SHP77 (cell line): ENCODE measurements around the gene TRIM56.
A peak's percentile ranks its signal among the peaks of the same experiment; 100 is the strongest.
"Not testable (repeated sequence)": the region's sequence is repeated elsewhere in the genome, so short reads cannot be mapped to it uniquely, and the experiment has no call there.

Experiments used
- DNase-seq, 2 experiments: peaks; one replicate each; lab custom pipeline; 2025; lab: John Stamatoyannopoulos, UW

TRIM56 gene

DNA sequence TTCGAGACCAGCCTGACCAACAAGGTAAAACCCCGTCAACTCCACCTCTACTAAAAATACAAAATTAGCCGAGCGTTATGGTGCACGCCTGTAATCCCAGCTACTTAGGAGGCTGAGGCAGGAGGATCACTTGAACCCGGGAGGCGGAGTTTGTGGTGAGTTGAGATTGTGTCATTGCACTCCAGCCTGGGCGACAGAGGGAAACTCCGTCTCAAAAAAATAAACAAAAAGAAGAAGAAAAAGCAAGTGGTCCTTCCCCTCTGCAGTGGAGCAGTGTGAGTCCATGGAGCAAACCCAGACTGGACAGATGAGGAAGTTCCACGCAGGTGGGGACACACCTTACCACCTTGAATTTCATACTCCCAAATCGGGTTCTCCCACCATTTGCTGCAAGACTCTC is 28.6 kb downstream of the TRIM56 start:
- DNase-seq, result no peak

DNA sequence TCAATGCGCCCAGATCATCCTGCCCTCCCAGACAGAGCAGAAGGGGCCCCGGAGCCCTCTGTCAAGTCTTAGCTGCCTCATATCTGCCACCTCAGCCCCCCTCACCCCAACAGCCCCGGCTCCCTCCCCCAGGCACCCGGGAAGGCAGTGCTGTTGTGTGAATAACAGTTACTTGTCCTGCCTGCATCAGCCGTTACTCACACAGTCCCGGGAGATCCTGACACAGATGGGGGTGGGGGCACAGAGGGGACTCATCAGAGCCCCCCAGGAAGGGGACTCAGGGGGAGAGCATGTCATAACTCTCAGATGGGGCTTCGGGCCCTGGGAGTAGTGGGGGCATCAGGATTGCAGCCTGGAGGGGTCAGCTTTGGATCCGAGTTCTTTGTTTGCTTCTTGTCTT is 29.2 kb downstream of the TRIM56 start:
- DNase-seq, result no peak

DNA sequence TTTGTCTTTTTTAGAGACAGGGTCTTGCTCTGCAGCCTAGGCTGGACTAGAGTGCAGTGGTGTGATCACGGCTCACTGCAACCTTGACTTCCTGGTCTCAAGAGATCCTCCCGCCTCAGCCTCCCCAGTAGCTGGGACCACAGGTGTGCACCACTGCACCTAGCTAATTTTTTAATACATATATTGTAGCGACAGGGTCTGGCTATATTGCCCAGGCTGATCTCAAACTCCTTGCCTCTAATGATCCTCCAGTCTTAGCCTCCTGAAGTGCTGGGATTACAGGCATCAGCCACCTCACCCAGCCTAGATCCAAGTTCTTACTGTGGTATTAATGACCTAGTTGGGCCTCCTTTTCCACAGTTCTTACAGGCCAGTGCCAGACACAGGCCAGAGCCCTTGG is 29.9 kb downstream of the TRIM56 start:
- DNase-seq, result no peak

DNA sequence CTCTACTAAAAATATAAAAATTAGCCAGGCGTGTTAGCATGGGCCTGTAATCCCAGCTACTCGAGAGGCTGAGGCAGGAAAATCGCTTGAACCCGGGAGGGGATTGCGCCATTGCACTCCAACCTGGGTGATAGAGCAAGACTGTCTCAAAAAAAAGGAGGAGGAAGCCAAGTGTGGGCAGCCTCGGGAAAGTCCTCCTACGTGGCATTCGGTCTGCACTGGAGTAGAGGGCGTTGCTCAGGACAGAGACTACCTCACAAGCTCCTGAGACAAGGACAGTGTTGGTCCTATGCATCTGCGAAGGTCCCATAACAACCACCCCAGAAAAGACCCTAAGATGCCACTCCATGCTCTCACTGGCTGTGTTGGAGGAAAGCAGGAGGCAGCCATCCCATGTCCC is 31.6 kb downstream of the TRIM56 start:
- no peak for DNase-seq

DNA sequence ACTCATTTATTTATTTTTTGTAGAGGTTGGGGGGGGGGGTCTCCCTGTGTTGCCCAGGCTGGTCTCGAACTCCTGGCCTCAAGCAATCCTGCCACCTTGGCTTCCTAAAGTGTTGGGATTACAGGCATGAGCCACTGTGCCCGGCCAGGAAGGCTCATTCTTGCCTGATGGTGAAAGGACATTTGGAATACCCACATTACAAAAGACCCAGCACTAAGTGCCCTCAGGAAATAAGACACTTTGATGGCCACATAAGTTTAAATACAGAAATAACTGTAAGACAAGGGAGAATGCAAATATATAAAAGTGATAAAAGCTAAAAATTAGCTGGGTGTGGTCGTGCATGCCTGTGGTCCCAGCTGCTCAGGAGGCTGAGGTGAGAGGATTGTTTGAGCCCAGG is 33.6 kb downstream of the TRIM56 start:
- no peak for DNase-seq

DNA sequence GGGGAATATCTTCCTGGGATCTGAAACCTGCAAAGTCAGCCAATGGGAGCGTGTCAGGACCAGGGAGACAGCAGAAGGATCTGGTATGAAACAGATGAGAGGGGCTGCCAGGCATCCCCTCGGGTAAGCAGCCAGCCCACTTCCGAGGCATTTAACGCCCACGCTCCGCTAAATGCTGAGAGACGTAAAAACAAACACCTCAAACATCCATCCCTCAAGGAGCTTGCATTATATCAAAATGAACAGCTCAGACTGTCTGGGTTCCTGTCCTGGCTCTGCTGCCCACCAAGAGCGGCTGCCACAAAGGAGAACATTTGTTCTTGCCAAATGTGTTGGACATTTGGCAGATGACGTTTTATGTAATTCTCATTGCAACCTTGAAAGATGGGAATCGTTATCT is 34.6 kb downstream of the TRIM56 start:
- DNase-seq, result no peak

DNA sequence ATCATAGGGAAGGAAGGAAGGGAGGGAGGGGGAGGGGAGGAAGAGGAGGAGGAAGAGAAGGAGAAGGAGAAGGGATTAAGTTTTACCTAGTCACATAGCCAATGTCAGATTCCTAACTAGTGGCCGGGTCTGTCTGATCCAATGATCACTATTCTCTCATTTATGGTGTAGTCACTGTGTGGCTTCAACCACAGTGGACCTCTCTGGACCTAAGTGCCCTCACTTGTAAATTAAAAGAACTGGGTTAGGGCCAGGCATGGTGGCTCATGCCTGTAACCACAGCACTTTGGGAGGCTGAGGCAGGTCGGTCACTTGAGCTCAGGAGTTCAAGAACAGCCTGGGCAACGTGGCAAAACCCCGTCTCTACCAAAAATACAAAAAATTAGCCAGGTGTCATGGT is 35.0 kb downstream of the TRIM56 start:
- no peak for DNase-seq

DNA sequence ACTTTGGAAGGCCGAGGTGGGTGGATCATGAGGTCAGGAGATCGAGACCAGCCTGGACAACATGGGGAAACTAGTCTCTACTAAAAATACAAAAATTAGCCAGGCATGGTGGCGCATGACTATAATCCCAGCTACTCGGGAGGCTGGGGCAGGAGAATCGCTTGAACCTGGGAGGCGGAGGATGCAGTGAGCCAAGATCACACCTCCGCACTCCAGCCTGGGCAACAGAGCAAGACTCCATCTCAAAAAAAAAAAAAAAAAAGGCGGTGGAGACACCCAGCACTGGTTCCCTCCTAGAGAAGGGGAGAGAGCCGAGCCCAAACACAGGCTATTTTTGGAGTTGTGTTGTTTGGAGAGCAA is 36.3 kb downstream of the TRIM56 start:
- not testable (repeated sequence) for DNase-seq

DNA sequence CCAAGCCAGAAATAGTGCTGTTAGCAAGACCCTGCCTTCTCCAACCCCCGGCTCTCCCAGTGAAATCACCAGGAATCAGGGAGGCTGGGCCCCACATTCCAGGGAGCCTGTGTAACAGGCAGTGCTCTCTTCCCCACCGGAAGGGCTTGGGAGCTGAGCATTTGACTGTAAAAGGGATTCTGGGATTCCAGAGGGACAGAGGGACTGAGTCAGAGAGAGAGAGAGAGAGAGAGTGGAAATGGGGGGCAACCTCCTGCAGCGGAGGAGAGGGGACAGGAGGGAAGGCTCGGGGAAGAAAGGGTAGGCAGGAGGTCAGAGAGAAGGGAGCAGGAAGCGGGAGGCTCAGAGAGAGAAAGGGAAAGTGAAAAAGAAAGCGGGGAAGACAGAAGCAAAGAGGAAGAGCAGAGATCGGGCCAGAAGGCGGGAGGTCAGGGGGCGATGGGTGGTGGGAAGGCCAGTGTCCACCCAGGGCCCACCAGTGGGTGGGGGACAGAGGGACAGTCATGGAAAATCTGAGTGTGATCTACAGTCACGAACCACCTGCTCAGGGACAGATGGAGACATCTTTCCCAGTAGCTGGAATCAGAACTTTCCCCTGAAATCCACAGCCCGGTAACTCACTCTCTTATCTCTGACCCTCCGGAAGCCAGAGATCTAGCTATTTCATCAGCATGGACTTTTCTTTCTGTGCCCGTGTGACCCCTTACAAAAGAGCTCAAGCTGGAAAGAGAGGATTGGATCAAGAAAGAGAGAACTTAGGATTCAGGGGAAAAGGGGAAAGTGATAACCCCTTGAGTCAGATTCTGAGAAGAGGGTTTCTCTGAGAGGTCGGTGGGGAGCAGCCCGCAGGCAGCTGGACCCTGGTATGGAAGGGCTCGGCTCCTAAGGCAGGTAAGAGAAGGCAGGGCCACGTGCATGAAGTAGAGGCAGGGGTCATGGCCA is 37.0 kb downstream of the TRIM56 start:
- DNase-seq, result peak in 1 of 2 experiments; percentile 27

DNA sequence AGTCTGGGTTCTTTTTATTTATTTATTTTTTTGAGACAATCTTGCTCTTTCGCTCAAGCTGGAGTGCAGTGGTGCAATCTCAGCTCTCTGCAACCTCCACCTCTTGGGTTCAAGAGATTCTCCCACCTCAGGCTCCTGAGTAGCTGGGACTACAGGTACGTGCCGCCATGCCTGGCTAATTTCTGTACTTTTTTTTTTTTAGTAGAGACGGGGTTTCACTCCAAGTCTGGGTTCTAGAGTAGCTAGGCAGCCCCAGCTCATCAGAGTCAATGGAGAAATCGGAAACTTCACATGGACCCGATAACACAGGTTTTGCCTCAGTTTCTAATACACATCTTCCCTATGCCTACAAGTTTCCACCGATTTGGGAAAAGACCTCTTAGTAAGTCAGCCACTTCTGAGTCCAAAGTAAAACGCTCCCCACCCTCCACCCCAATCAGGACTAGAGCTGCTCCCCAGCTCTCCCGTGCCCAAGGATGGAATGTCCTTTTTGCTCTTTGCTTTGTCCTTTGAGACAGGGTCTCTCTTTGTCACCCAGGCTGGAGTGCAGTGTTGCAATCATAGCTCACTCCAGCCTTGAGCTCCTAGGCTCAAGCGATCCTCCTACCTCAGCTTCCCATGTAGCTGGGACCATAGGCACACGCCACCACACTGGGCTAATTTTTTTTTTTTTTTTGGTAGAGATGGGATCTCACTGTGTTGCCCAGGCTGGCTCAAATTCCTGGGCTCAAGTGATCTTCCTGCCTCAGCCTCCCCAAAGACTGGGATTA is 37.8 kb downstream of the TRIM56 start:
- no peak for DNase-seq

DNA sequence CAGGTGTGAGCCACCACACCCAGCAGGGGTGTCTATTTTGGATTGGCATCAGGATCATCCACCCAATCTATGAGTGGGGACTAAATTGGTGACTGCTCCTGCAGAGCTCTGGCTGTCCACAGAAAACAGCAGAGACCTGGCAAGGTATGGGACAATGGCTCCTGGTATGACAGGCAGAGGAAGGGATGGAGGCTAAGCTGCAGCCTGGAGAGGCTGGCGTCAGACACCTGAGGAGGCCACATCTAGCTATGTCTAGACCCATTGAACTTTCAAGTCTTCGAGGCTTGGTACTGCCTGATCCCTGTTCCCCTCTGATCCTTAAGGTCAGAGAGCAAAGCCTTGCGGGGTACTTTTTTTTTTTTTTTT is 38.4 kb downstream of the TRIM56 start:
- no peak for DNase-seq

DNA sequence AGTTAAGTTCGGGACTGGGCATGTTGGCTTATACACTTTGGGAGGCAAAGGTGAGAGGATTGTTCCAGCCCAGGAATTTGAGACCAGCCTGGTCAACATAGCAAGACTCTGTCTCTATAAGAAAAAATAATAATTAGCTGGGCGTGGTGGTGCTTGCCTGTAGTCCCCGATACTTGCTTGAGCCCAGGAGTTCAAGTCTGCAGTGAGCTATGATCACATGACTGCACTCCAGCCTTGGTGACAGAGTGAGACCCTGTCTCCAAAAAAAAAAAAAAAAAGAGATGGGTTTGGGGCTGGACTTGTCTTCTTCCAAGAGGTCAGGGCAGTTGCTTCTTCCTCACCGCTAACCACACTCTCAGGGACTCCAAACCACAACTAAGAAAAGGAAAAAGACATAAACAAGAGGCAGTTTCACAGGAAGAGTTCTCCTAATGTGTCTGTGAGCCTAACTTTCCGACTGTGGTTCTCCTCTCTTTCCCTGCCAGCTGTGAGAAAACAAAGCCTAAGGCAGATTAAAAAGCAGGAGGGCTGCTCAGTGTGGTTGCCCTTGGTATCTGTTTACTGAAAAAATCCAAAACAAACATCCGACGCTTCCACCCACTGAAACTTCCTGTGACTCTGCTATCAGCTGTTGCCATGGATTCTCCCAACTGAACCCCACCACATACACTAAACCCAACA is 39.2 kb downstream of the TRIM56 start:
- no peak for DNase-seq

DNA sequence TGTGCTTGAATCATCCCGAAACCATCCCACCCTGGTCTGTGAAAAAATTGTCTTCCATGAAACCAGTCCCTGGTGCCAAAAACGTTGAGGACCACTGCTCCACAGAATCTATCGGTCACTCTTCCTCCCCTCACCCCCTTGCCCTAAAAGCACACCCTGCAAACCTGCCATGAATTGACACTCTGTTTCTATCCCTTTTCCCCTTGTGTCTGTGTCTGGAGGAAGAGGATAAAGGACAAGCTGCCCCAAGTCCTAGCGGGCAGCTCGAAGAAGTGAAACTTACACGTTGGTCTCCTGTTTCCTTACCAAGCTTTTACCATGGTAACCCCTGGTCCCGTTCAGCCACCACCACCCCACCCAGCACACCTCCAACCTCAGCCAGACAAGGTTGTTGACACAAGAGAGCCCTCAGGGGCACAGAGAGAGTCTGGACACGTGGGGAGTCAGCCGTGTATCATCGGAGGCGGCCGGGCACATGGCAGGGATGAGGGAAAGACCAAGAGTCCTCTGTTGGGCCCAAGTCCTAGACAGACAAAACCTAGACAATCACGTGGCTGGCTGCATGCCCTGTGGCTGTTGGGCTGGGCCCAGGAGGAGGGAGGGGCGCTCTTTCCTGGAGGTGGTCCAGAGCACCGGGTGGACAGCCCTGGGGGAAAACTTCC is 40.8 kb downstream of the TRIM56 start:
- DNase-seq, result peak in 1 of 2 experiments; percentile 42

DNA sequence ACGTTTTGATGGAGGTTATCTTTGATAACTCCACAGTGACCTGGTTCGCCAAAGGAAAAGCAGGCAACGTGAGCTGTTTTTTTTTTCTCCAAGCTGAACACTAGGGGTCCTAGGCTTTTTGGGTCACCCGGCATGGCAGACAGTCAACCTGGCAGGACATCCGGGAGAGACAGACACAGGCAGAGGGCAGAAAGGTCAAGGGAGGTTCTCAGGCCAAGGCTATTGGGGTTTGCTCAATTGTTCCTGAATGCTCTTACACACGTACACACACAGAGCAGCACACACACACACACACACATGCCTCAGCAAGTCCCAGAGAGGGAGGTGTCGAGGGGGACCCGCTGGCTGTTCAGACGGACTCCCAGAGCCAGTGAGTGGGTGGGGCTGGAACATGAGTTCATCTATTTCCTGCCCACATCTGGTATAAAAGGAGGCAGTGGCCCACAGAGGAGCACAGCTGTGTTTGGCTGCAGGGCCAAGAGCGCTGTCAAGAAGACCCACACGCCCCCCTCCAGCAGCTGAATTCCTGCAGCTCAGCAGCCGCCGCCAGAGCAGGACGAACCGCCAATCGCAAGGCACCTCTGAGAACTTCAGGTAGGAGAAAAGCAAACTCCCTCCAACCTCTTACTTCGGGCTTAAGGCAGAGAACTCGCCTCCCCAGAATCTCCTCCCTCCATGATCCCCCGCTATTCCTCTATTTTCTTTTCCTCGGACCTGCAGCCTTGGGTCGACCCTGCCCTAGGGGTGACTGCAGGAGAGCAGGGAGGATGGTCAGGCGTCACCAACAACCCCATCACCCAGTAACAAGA is 41.6 kb downstream of the TRIM56 start, which contains the start of gene SERPINE1:
TSS of gene SERPINE1 (plus strand) at position 454 of the 809 bp plus-strand sequence. CDS start 1,290 bp downstream, outside the sequence.
- peak; percentile 53 to 69 for DNase-seq

DNA sequence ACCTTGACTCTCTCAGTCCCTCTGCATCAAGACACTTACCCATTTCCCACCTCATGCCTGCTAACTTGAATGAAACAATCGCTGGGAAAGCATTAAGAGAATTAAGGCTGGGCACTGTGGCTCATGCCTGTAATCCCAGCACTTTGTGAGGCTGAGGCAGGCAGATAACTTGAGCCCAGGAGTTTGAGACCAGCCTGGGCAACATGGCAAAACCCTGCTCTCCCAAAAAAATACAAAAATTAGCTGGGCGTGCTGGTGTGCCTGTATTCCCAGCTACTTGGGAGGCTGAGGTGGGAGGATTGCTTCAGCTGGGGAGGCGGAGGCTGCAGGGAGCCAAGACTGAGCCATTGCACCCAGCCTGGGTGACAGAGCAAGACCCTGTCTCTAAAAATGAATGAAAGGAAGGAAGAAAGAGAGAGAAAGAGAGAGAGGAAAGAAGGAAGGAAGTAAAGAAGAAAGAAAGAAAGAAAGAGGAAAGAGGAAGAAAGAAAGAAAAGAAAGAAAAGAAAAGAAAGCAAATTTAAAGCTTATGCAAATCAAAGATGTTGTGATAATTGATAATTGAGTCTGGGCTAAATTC is 42.3 kb downstream of the TRIM56 start:
- no peak for DNase-seq

DNA sequence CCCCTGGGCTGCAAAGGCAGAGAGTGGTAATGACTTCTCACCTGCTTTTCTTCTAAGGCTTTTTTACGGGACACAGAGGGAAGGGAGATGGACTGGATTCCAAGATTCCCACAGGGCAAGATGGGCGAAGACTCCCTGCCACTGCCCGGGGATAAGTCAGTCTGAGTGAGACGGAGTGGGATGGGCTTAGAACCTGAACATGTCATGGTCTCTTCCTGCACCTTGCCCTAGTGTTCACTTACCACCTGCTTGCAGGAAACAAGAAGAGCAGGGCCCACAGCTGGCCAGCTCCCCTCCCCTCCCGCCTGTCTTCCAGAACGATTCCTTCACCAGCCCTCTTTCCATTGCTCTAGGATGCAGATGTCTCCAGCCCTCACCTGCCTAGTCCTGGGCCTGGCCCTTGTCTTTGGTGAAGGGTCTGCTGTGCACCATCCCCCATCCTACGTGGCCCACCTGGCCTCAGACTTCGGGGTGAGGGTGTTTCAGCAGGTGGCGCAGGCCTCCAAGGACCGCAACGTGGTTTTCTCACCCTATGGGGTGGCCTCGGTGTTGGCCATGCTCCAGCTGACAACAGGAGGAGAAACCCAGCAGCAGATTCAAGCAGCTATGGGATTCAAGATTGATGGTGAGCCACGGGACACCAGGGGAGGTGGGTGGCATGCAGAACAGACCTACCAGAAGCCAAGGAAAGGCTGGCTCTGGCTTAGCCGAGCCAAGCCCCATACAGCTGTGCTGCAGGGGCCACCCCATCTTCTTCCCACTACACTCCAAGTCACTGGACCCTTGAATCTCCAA is 43.0 kb downstream of the TRIM56 start:
- DNase-seq, result no peak

DNA sequence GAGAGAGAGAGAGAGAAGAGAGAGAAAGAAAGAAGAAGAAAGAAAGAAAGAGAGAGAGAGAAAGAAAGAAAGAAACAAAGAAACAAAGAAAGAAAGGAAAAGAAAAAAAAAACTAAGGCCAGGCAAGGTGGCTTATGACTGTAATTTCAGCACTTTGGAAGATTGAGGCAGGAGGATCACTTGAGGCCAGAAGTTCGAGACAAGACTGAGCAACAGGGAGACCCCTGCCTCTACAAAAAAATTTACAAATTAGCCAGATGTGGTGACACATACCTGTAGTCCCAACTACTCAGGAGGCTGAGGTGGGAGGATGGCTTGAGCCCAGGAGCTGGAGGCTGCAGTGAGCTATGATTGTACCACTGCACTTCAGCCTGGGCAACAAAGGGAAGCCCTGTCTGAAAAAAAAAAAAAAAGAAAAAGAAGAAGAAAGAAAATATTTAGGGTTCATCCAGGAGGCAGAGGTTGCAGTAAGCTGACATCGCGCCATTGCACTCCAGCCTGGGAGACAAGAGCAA is 44.4 kb downstream of the TRIM56 start:
- no peak for DNase-seq

DNA sequence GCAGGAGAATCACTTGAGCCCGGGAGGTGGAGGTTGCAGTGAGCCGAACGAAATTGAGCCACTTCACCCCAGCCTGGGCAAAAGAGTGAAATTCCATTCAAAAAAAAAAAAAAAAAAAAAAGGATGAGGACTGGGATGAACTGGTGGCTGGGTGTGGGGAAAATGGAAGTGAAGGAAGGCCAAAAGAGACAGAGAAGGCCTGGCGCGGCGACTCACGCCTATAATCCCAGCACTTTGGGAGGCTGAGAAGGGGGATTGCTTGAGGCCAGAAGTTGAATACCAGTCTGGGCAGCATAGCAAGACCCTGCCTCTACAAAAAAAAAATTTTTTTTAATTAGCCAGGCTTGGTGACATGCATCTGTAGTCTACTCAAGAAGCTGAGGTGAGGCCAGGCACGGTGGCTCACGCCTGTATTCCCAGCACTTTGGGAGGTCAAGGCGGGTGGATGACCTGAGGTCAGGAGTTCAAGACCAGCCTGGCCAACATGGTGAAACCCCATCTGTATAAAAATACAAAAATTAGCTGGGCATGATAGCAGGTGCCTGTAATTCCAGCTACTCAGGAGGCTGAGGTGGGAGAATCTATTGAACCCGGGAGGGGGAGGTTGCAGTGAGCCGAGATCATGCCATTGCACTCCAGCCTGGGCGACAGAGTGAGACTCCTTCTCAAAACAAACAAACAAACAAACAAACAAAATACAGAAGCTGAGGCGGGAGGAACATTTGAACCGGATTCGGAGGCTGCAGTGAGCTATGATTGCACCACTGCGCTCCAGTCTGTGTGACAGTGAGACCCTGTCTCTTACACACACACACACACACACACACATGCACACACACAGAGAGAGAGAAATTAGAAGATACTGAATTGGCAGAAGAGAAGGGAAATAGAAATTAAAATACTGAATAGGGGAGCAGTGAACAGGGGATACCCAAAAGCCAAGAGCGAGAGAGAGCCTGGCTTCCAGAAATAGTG is 47.6 kb downstream of the TRIM56 start:
- DNase-seq, result not testable (repeated sequence)
